GM19023 (cell line): ENCODE results near the gene GPRASP1.

Source experiments
- ATAC-seq: cut with Tn5 transposase; IDR thresholded peaks from one replicate; pipeline ENCODE4 v1.9.1; 2021; ENCODE audit warnings: mild to moderate bottlenecking, moderate library complexity; ENCODE audit not compliant: unreplicated experiment

The GPRASP1 gene

DNA sequence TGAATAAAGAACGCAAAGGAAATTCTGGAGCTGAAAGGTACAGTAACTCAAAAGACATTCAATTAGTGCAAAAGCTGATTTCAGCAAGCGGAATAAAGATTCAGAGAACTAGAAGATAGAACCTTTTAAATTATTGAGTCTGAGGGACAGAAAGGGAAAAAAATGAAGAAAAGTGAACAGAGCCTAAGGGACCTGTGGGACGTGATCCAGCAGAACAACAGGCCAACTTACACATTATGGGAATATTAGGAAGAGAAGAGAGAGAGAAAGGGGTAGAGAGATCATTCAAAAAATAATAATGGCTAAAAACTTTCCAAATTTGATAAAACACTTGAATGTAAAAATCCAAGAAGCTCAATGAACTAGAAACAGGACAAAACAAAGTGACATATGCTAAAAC is 43.5 kb downstream of the GPRASP1 start:
- ATAC-seq, result no peak

DNA sequence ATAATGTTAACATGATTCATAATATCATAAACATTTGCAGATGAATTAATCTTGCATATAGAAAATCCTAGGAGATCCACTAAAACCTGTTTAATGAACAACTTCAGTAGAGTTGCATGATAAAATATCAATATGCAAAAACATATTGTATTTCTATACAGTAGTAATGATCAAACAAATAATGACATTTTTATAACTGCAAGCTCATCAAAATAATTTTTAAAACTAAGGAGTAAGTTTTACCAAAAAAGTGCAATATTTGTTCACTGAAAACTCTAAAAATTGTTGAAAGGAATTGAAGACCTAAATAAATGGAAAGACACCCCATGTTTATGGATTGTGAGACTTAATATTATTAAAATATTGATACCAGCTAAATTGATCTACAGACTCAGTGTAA is 45.0 kb downstream of the GPRASP1 start:
- ATAC-seq, result no peak

DNA sequence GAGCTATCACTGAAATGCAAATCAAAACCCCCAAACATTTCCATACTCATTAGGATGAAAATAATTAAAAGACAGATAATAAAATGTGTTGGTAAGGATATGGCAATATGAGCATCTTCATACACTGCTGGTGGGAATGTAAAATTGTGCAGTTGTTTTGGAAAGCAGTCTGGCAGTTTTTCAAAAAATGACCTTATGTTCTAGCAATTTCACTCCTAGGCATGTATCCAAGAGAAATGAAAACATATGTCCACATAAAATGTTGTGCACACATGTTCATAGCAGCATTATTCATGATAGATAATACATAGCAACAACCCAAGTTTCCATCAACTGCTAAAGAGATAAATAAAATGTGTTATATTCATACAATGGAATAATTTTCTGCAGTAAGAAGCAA is 46.2 kb downstream of the GPRASP1 start:
- ATAC-seq, result no peak
